ENCODE measurements around the gene USP3. TPM values are rescaled to one million over a fixed set of nuclear protein-coding genes. Genes with fewer than 3 reads are reported as not detected.

Gene USP3
- total and polyA plus RNA-seq, 2 of the 13 experiments (the other 11 are each of a cell fraction or from before 2014, with no cell fraction given): 14.3 to 61.2 TPM

DNA sequence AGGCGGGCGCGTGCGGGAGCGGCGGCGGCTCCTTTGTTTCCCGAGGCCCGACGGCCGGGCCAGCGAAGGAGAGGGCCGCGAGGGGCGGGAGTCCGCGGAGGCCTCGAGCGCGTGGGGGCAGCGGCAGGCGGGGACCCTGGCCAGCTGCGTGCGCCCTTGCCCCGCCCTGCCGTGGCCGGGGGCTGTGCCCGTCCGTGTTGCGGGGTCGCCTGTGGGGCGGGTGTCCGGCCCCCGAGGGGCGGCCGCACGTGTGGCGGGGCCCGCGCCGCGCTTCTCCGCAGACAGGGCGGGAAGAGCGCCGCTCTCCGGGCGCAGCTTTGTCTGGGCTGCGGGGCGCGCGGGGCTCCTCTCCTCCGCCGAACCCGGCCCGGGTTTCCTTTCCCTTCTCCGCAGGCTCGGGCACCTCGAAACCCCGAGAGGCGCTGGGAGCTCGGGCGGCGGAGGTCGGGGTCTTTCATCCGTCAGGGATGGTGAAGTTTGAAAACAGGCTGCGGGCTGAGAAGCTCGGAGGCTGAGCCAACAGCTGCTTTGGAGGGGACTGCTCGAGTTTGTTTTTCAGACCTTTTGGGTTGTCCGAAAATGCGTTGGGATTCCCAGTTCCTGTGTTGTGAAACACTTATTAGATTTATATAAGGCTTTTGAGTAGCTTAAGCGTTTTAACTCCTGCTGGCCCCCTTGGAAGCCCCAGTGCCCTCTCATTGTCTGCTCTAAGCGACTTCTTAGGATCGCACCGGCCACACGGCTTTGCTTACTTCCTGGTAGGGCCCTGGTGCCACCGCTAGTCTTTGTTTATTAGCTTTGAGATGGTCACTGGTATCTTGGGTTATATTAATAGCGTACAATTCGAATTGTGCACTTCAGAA lies 817 bp downstream of the USP3 start:
- CTCF ChIA-PET (ENCODE audit: low intra/inter-chr PET ratio, low total read pairs): no interaction called here
- in situ Hi-C loops (cut with HindIII; ENCODE audit: extremely low pct_ligation_motif_present, low pct_unique_long_range_greater_than_20kb): loop anchor here (5.0 kb wide), 1 partner anchor 38 kb away; no protein-coding TSS in a partner anchor
- peak; percentile 76 for TF ChIP-seq RBFOX2 (IDR thresholded peaks at IDR 0.05; ENCODE audit: low read depth, low read length)
- no peak for TF ChIP-seq SOX5 (CRISPR knock-in tag; IDR thresholded peaks at IDR 0.05; ENCODE audit: borderline replicate concordance)
- no peak for TF ChIP-seq JDP2 (CRISPR knock-in tag; IDR thresholded peaks at IDR 0.05; ENCODE audit: borderline replicate concordance)
- no peak for TF ChIP-seq KLF9 (CRISPR knock-in tag; IDR thresholded peaks at IDR 0.05; ENCODE audit: low read depth)
- no peak for TF ChIP-seq KDM6A (CRISPR knock-in tag; IDR thresholded peaks at IDR 0.05; ENCODE audit: low read depth)
- peak; percentile 5 for TF ChIP-seq HNRNPLL (IDR thresholded peaks at IDR 0.05; ENCODE audit: low read depth, low read length, poor library complexity, severe bottlenecking)
- TF ChIP-seq NFIB (CRISPR knock-in tag; IDR thresholded peaks at IDR 0.05; ENCODE audit: borderline replicate concordance): no peak
- TF ChIP-seq, protein P1, sequence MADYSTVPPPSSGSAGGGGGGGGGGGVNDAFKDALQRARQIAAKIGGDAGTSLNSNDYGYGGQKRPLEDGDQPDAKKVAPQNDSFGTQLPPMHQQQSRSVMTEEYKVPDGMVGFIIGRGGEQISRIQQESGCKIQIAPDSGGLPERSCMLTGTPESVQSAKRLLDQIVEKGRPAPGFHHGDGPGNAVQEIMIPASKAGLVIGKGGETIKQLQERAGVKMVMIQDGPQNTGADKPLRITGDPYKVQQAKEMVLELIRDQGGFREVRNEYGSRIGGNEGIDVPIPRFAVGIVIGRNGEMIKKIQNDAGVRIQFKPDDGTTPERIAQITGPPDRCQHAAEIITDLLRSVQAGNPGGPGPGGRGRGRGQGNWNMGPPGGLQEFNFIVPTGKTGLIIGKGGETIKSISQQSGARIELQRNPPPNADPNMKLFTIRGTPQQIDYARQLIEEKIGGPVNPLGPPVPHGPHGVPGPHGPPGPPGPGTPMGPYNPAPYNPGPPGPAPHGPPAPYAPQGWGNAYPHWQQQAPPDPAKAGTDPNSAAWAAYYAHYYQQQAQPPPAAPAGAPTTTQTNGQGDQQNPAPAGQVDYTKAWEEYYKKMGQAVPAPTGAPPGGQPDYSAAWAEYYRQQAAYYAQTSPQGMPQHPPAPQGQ (CRISPR knock-in tag; IDR thresholded peaks at IDR 0.05; ENCODE audit: borderline replicate concordance): no peak
- TF ChIP-seq ZNF180 (CRISPR knock-in tag; IDR thresholded peaks at IDR 0.05; ENCODE audit: borderline replicate concordance, low read depth): no peak
- TF ChIP-seq HIVEP1 (CRISPR knock-in tag; IDR thresholded peaks at IDR 0.05): no peak
- no peak; the same call in 1 of the 2 replicates for TF ChIP-seq ZNF782 (CRISPR knock-in tag; IDR thresholded peaks at IDR 0.05; ENCODE audit: borderline replicate concordance)
- TF ChIP-seq, protein P2, sequence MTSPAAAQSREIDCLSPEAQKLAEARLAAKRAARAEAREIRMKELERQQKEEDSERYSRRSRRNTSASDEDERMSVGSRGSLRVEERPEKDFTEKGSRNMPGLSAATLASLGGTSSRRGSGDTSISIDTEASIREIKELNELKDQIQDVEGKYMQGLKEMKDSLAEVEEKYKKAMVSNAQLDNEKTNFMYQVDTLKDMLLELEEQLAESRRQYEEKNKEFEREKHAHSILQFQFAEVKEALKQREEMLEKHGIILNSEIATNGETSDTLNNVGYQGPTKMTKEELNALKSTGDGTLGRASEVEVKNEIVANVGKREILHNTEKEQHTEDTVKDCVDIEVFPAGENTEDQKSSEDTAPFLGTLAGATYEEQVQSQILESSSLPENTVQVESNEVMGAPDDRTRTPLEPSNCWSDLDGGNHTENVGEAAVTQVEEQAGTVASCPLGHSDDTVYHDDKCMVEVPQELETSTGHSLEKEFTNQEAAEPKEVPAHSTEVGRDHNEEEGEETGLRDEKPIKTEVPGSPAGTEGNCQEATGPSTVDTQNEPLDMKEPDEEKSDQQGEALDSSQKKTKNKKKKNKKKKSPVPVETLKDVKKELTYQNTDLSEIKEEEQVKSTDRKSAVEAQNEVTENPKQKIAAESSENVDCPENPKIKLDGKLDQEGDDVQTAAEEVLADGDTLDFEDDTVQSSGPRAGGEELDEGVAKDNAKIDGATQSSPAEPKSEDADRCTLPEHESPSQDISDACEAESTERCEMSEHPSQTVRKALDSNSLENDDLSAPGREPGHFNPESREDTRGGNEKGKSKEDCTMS (CRISPR knock-in tag; conservative IDR thresholded peaks at IDR 0.05): no peak
- no peak for TF ChIP-seq FLYWCH1 (CRISPR knock-in tag; IDR thresholded peaks at IDR 0.05)
- TF ChIP-seq KLF6 (CRISPR knock-in tag; IDR thresholded peaks at IDR 0.05): no peak
- TF ChIP-seq ZNF883 (CRISPR knock-in tag; IDR thresholded peaks at IDR 0.05; ENCODE audit: not compliant biosample characterization): no peak
- no peak for TF ChIP-seq BRCA1 (CRISPR knock-in tag; IDR thresholded peaks at IDR 0.05)
- no peak for TF ChIP-seq ZNF605 (CRISPR knock-in tag; IDR thresholded peaks at IDR 0.05)
- TF ChIP-seq, protein P3, sequence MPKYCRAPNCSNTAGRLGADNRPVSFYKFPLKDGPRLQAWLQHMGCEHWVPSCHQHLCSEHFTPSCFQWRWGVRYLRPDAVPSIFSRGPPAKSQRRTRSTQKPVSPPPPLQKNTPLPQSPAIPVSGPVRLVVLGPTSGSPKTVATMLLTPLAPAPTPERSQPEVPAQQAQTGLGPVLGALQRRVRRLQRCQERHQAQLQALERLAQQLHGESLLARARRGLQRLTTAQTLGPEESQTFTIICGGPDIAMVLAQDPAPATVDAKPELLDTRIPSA (CRISPR knock-in tag; IDR thresholded peaks at IDR 0.05; ENCODE audit: borderline replicate concordance): no peak
- TF ChIP-seq ZSCAN20 (CRISPR knock-in tag; IDR thresholded peaks at IDR 0.05; ENCODE audit: borderline replicate concordance): no peak

More for the DNA sequence above, 817 bp downstream of the USP3 start:
- peak overlapping the region; percentile 86 to 91 (median 90) for H3K4me3 ChIP-seq (replicated peaks in 1 of 3; ENCODE audit: insufficient read depth in 1 of 3, low read depth in 2 of 3, low read length in 3 of 3)
- POLR2A ChIA-PET: interaction anchor here (1.2 to 8.7 kb wide), 10 partner anchors 8 to 457 kb away, joined by 4 to 82 read pairs (median 10); no protein-coding TSS in a partner anchor
- peaks cover 53% of the 10 kb centered on the region for H3K79me2 ChIP-seq (ENCODE audit: insufficient read depth, low read length)
- no peaks in the 10 kb centered on the region; a peak in 1 of 5 replicates for H3K27me3 ChIP-seq (ENCODE audit: control insufficient read depth in 1 of 2, insufficient read depth in 2 of 2, low read length in 2 of 2)
- WGBS (ENCODE audit: low lambda C conversion rate): 0% methylated on average over 19 of the region's 79 CpGs
- FAIRE-seq (no peak), DNase-seq (ENCODE audit: low spot score) (peak; percentile 64), ATAC-seq (peak; percentile 2)
- intact Hi-C loops (cut with micrococcal nuclease; ENCODE audit: unreplicated experiment): loop anchor here (1.0 kb wide), 1 partner anchor 31 kb away; no protein-coding TSS in a partner anchor
- BruUV-seq (replicated peaks): no TSS peak
- H2AFZ ChIP-seq (ENCODE audit: low read length): no peak overlapping the region
- peak overlapping the region; percentile 90 for H3K27ac ChIP-seq (ENCODE audit: extremely low read length, insufficient read depth, low read length)
- peaks cover 36% of the 10 kb centered on the region for H4K20me1 ChIP-seq (ENCODE audit: insufficient read depth, low read length)
- H3K9me3 ChIP-seq (ENCODE audit: low read length): no peaks in the 10 kb centered on the region
- peak overlapping the region; percentile 95 for H3K9ac ChIP-seq (ENCODE audit: insufficient read depth, low read depth, low read length)
- peaks cover 67% of the 10 kb centered on the region for H3K4me1 ChIP-seq (ENCODE audit: insufficient read depth, low read length)
- no peaks in the 10 kb centered on the region for H3K36me3 ChIP-seq (replicated peaks in 1 of 2; ENCODE audit: control insufficient read depth in 1 of 2, insufficient read depth in 2 of 2, low read length in 2 of 2)
- H3K4me2 ChIP-seq (ENCODE audit: low read depth, low read length): peak overlapping the region; percentile 82

Measured in HepG2 (cell line).